ENCODE data around the gene LYPD8.

GRCh38 chr1:248733566-248733965 is 22.0 kb downstream of the LYPD8 start:
- TF ChIP-seq EZH2 (IDR thresholded peaks at IDR 0.05; ENCODE audit: low read depth, low read length, severe bottlenecking): no peak
- TF ChIP-seq POLR2A (IDR thresholded peaks at IDR 0.05; ENCODE audit: control extremely low read depth in 1 of 2, low read depth in 2 of 2, low read length in 2 of 2): no peak
- no peak for TF ChIP-seq RNF2 (IDR thresholded peaks at IDR 0.05; ENCODE audit: borderline replicate concordance, low read depth, low read length, missing control alignments, poor library complexity, severe bottlenecking)
- no peak for TF ChIP-seq GTF2F1 (IDR thresholded peaks at IDR 0.05; ENCODE audit: borderline replicate concordance, low read depth, low read length)
- no peak for TF ChIP-seq CTCF (IDR thresholded peaks at IDR 0.05; ENCODE audit: control extremely low read depth in 1 of 3, insufficient read depth in 1 of 3, low read depth in 1 of 3, low read length in 3 of 3)
- no peak for TF ChIP-seq NRF1 (IDR thresholded peaks at IDR 0.05; ENCODE audit: low read depth, low read length)
- TF ChIP-seq YY1 (IDR thresholded peaks at IDR 0.05; ENCODE audit: low read depth, low read length): no peak
- no peak for TF ChIP-seq RFX5 (IDR thresholded peaks at IDR 0.05; ENCODE audit: borderline replicate concordance, low read depth, low read length)
- no peak for TF ChIP-seq SP1 (IDR thresholded peaks at IDR 0.05; ENCODE audit: low read depth, low read length)
- no peak for TF ChIP-seq FOSL1 (IDR thresholded peaks at IDR 0.05; ENCODE audit: insufficient read depth, low read depth, low read length)
- no peak for TF ChIP-seq EP300 (IDR thresholded peaks at IDR 0.05; ENCODE audit: borderline replicate concordance in 1 of 2, low read depth in 2 of 2, low read length in 2 of 2)
- no peak for TF ChIP-seq SIRT6 (IDR thresholded peaks at IDR 0.05; ENCODE audit: low read length)
- TF ChIP-seq CHD1 (IDR thresholded peaks at IDR 0.05; ENCODE audit: low read depth, low read length): no peak

Data from H1 (cell line).